Skin epidermis (tissue), 12 donors: ENCODE results near the gene KCNIP4.
"Not testable (repeated sequence)": the region's sequence is repeated elsewhere in the genome, so short reads cannot be mapped to it uniquely, and the experiment has no call there.

ENCODE experiments used
- H3K27ac ChIP-seq, 21 experiments: fragments of 200-600 bp; sonication (generic) in 11 of 21; one replicate each; pipeline ENCODE4 v1.5.0; 2020; ENCODE audit warnings: mild to moderate bottlenecking in 3 of 21, inconsistent platforms in 2 of 21, moderate library complexity in 2 of 21
- H3K4me3 ChIP-seq, 7 experiments: fragments of 200-600 bp; sonication (generic) in 2 of 7; one replicate each; pipeline ENCODE4 v1.5.0; 2020; ENCODE audit warnings: inconsistent platforms in 2 of 7, mild to moderate bottlenecking in 2 of 7, moderate library complexity in 1 of 7

Gene KCNIP4

GRCh38 chr4:21413807-21414370, 534.7 kb downstream of the KCNIP4 start:
- no peak overlapping the region for H3K4me3 ChIP-seq
- no peak overlapping the region for H3K27ac ChIP-seq

- Histone ChIP-seq H3K27ac (no peak overlapping the region), H3K4me3 (no peak overlapping the region)
Measured at GRCh38 chr4:21411086-21411485, 537.5 kb downstream of the KCNIP4 start.

GRCh38 chr4:21410372-21410771, 538.2 kb downstream of the KCNIP4 start:
- Histone ChIP-seq H3K4me3 (no peak overlapping the region), H3K27ac (no peak overlapping the region)

GRCh38 chr4:21387683-21388082, 560.9 kb downstream of the KCNIP4 start:
- no peak overlapping the region for H3K27ac ChIP-seq
- no peak overlapping the region for H3K4me3 ChIP-seq

GRCh38 chr4:21386166-21386780, 562.3 kb downstream of the KCNIP4 start:
- H3K4me3 ChIP-seq: no peak overlapping the region
- no peak overlapping the region for H3K27ac ChIP-seq

- no peak overlapping the region for H3K4me3 ChIP-seq
- no peak overlapping the region for H3K27ac ChIP-seq
Measured at GRCh38 chr4:21385706-21386105, 562.9 kb downstream of the KCNIP4 start.

GRCh38 chr4:21384609-21385008, 564.0 kb downstream of the KCNIP4 start:
- Histone ChIP-seq H3K4me3 (no peak overlapping the region), H3K27ac (no peak overlapping the region)

- H3K27ac ChIP-seq: no peak overlapping the region
- H3K4me3 ChIP-seq: no peak overlapping the region
Measured at GRCh38 chr4:21380861-21381260, 567.7 kb downstream of the KCNIP4 start.

- Histone ChIP-seq H3K27ac (no peak overlapping the region), H3K4me3 (no peak overlapping the region)
Measured at GRCh38 chr4:21377046-21377445, 571.5 kb downstream of the KCNIP4 start.

- Histone ChIP-seq H3K4me3 (no peak overlapping the region), H3K27ac (no peak overlapping the region)
Measured at GRCh38 chr4:21376176-21376575, 572.4 kb downstream of the KCNIP4 start.

GRCh38 chr4:21374641-21375368, 573.8 kb downstream of the KCNIP4 start:
- Histone ChIP-seq H3K4me3 (no peak overlapping the region), H3K27ac (no peak overlapping the region)

- Histone ChIP-seq H3K27ac (no peak overlapping the region), H3K4me3 (no peak overlapping the region)
Measured at GRCh38 chr4:21367567-21367966, 581.0 kb downstream of the KCNIP4 start.

- H3K4me3 ChIP-seq: no peak overlapping the region
- H3K27ac ChIP-seq: no peak overlapping the region
Measured at GRCh38 chr4:21366840-21367239, 581.7 kb downstream of the KCNIP4 start.

GRCh38 chr4:21366312-21366711, 582.3 kb downstream of the KCNIP4 start:
- Histone ChIP-seq H3K4me3 (no peak overlapping the region), H3K27ac (no peak overlapping the region)

- Histone ChIP-seq H3K4me3 (no peak overlapping the region), H3K27ac (no peak overlapping the region)
Measured at GRCh38 chr4:21363701-21364100, 584.9 kb downstream of the KCNIP4 start.

- H3K4me3 ChIP-seq, H3K27ac ChIP-seq: not testable (repeated sequence)
Measured at GRCh38 chr4:21352354-21352753, 596.2 kb downstream of the KCNIP4 start.

GRCh38 chr4:21347142-21347541, 601.4 kb downstream of the KCNIP4 start:
- Histone ChIP-seq H3K4me3 (no peak overlapping the region), H3K27ac (no peak overlapping the region)

- no peak overlapping the region for H3K4me3 ChIP-seq
Measured at GRCh38 chr4:21327976-21328700, 620.4 kb downstream of the KCNIP4 start.

GRCh38 chr4:21320034-21320433, 628.5 kb downstream of the KCNIP4 start:
- no peak overlapping the region for H3K27ac ChIP-seq
- no peak overlapping the region for H3K4me3 ChIP-seq

More at GRCh38 chr4:21327976-21328700, 620.4 kb downstream of the KCNIP4 start:
- H3K27ac ChIP-seq: no peak overlapping the region

GRCh38 chr4:21307709-21308108, 640.9 kb downstream of the KCNIP4 start:
- H3K27ac ChIP-seq: no peak overlapping the region
- no peak overlapping the region for H3K4me3 ChIP-seq

- Histone ChIP-seq H3K27ac (no peak overlapping the region), H3K4me3 (no peak overlapping the region)
Measured at GRCh38 chr4:21304540-21304887, 644.1 kb downstream of the KCNIP4 start.
